Spleen (tissue), 7 donors: ENCODE measurements around the gene RAB11B.

Experiments
- POLR2A ChIP-seq, 3 donors: fragments of 450-650 bp; IDR thresholded peaks; one replicate each; pipeline ENCODE4 v1.5.1; 2017; ENCODE audit warnings: antibody characterized with exemption in 3 of 3, mild to moderate bottlenecking in 1 of 3
- POLR2AphosphoS5 ChIP-seq, 3 donors: sonication (generic); formaldehyde crosslinking; IDR thresholded peaks; one replicate each; pipeline ENCODE4 v1.5.1; 2017; ENCODE audit warnings: antibody characterized with exemption in 3 of 3
- TF ChIP-seq, protein P1 (sequence below), 11 experiments: fragments of 200-600 bp in 7 of 11; fragments of 450-650 bp in 4 of 11; sonication (generic) in 4 of 11; IDR thresholded peaks in 8 of 11; conservative IDR thresholded peaks in 3 of 11; 1 replicate in 7 of 11; 2 replicates in 4 of 11; pipeline versions ENCODE4 v1.4.0 to v1.8.0; 2016 to 2021; ENCODE audit warnings: antibody characterized with exemption in 11 of 11, inconsistent platforms in 4 of 11, mild to moderate bottlenecking in 1 of 11
- donor health status: DM: no; HTN: no; CAD: no; lungs with moderate emphysema.
- donor health status: DM: no; HTN: no; CAD: no.
- donor health status: DM: no; HTN: no; CAD: no.

DNA sequence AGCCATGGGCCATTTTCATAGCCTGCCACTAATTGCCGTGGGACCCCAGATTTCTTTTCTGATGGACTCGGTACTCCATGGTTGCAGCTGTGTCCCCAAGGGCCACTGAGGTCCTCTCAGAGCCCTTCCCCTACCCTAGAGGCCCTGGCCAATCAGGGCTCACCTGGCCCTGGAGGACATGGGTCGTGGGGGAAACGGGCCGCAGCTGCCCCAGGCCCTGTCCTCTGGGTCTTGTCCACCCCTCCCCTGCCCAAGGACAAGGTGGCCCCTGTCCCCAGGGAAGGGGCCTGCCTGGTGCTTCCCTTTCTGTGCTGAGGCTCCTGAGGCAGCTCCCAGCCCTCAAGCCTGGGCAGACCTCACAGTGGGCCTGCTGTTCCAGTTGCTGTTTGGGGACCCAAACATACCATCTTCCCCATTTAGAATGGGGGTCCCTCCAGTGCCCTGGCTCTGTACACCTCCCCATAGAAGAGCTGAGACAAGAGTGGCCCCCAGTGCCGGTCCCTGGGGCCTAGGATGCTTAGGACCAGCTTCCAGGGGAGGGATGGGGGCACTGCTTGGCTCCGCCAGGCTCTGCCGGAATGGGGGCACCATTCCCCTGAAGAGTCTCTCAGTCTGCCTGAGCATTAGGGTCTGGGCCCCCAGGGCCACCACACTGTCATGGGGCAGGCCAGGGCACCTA, 3.2 kb downstream of the RAB11B start:
- TF ChIP-seq, protein P1, sequence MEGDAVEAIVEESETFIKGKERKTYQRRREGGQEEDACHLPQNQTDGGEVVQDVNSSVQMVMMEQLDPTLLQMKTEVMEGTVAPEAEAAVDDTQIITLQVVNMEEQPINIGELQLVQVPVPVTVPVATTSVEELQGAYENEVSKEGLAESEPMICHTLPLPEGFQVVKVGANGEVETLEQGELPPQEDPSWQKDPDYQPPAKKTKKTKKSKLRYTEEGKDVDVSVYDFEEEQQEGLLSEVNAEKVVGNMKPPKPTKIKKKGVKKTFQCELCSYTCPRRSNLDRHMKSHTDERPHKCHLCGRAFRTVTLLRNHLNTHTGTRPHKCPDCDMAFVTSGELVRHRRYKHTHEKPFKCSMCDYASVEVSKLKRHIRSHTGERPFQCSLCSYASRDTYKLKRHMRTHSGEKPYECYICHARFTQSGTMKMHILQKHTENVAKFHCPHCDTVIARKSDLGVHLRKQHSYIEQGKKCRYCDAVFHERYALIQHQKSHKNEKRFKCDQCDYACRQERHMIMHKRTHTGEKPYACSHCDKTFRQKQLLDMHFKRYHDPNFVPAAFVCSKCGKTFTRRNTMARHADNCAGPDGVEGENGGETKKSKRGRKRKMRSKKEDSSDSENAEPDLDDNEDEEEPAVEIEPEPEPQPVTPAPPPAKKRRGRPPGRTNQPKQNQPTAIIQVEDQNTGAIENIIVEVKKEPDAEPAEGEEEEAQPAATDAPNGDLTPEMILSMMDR (IDR thresholded peaks at IDR 0.05 in 8 of 11, conservative IDR thresholded peaks at IDR 0.05 in 3 of 11): no peak
- no peak for TF ChIP-seq POLR2A (IDR thresholded peaks at IDR 0.05)
- TF ChIP-seq POLR2AphosphoS5 (IDR thresholded peaks at IDR 0.05): peak in 1 of 3 donors; percentile 15
